Large intestine (tissue), 3 donors: Measurements from ENCODE around the gene UBE2QL1. TPM values are rescaled to one million over a fixed set of nuclear protein-coding genes. Genes with fewer than 3 reads are reported as not detected.
"Not testable (repeated sequence)": the region's sequence is repeated elsewhere in the genome, so short reads cannot be mapped to it uniquely, and the experiment has no call there.

ENCODE experiments used
- DNase-seq, 2 donors: peaks; one replicate each; pipeline versions ENCODE4 v3.0.0 to v3.0.0-alpha.2; 2013
- H3K27ac ChIP-seq: one replicate; pipeline ENCODE4 v1.5.1; 2013; ENCODE audit warnings: low read length
- H3K27me3 ChIP-seq: 2 replicates; pipeline ENCODE4 v1.6.1; 2013; ENCODE audit warnings: low read length; ENCODE audit not compliant: control insufficient read depth, insufficient read depth
- H3K36me3 ChIP-seq: 2 replicates; pipeline ENCODE4 v1.6.1; 2013; ENCODE audit warnings: low read length; ENCODE audit not compliant: control insufficient read depth, insufficient read depth
- H3K4me1 ChIP-seq: one replicate; pipeline ENCODE4 v1.6.1; 2013; ENCODE audit warnings: low read length; ENCODE audit not compliant: control insufficient read depth, insufficient read depth
- H3K4me3 ChIP-seq: one replicate; pipeline ENCODE4 v1.5.1; 2013; ENCODE audit warnings: low read length
- H3K9me3 ChIP-seq: one replicate; pipeline ENCODE4 v1.6.1; 2013; ENCODE audit warnings: mild to moderate bottlenecking, low read depth, low read length, moderate library complexity; ENCODE audit not compliant: control insufficient read depth
- WGBS: methylation state at CpG from one replicate; pipeline ENCODE4 v1.1.5; 2013; ENCODE audit warnings: low lambda C conversion rate; ENCODE audit not compliant: insufficient coverage; 5-methylcytosine and 5-hydroxymethylcytosine counted together
- polyA plus RNA-seq: library from polyadenylated mRNA; unstranded; fragments of 120-200 nt; gene quantifications from one replicate; pipeline ENCODE4 v1.2.1, GENCODE V29; 2013

UBE2QL1 gene
- polyA plus RNA-seq, 1 donor = 0.81 TPM

DNA sequence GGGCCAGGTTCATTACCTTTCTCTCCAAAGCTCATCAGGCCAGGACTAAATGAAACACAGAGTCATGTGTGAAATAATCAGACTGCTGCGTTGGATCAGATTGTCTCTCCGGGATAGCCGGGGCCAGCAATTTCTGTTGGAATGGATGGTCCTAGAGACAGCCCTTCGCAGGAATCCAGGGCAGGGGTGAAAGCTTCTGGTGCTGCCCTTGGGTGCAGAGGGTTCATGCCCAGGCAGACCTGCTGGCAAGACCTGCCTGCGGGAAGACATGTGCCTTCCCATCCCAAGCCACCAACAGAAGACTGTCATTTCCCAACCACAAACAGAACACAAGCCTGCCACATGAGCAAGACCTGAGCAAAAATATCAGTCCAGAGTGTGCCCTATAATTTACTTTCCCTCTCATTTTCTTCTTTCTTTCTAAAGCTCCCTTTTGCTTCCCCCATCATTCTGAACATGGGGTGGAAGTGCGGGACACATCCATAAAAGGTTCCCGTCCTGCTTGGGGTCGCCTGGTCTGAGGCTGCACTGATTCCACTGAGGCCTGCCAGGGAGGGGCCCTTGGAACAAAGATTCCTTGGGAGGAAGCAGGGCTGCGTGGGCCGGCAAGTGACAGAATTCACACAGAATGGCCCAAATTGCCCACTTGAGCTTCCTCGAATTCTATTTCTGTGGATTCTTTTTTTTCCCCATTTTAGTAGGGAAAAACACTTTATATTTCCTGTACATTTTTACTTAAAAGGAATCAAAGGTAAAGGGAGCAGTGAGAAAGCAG is 57.3 kb downstream of the UBE2QL1 start:
- Histone ChIP-seq H3K27ac (no peak overlapping the region), H3K4me1 (no peaks in the 10 kb centered on the region), H3K27me3 (no peaks in the 10 kb centered on the region), H3K4me3 (no peak overlapping the region), H3K9me3 (no peaks in the 10 kb centered on the region), H3K36me3 (no peaks in the 10 kb centered on the region)
- no peak for DNase-seq
- 77% methylated on average over 2 of the region's 11 CpGs for WGBS

DNA sequence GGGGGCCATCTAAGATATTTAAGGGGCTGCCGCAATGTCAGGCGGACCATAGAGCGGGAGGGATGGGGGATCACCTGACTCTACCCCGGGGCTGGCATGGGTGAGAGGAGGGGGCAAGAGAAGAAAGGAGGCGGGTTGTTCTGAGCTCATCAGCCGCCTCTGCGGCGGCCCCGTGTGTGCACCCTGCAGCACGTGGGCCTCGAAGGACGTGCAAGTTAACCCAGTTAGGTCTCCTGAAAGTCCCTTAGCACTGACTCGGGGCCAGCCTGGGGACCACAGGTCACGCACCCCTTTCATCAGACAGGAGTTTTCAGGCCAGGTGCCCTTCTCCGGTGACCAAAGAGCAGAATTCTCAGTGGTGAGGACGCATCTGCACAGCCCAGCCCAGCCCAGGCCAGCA is 58.0 kb downstream of the UBE2QL1 start:
- no peak for DNase-seq
- no peaks in the 10 kb centered on the region for H3K9me3 ChIP-seq
- no peak overlapping the region for H3K4me3 ChIP-seq
- no peak overlapping the region for H3K27ac ChIP-seq
- H3K36me3 ChIP-seq = no peaks in the 10 kb centered on the region
- 100% methylated on average over 1 of the region's 16 CpGs for WGBS
- no peaks in the 10 kb centered on the region for H3K4me1 ChIP-seq
- H3K27me3 ChIP-seq = no peaks in the 10 kb centered on the region

DNA sequence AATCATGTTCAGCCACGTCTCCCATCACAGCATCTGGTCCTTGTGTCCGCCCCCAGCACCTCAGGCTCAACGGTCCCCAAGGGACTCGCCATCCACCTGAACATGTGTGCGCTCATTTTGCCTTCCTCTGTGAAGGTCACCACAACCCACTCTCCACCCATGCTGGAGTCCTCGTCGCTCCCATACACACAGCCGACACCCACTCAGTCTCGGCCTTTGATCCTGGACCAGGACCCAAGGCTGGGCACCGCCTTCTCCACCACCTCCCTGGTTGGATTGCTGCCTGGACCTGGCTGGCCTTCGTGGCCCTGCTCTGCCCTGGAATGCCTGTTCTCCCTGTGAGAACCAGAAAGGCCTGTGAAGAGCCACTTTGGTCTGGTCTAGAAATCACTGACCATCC is 60.3 kb downstream of the UBE2QL1 start:
- Histone ChIP-seq H3K4me1 (no peaks in the 10 kb centered on the region), H3K36me3 (no peaks in the 10 kb centered on the region), H3K4me3 (no peak overlapping the region), H3K27ac (no peak overlapping the region), H3K9me3 (no peaks in the 10 kb centered on the region), H3K27me3 (no peaks in the 10 kb centered on the region)
- no CpG with 5 or more reads among the region's 11 CpGs for WGBS
- DNase-seq = no peak

DNA sequence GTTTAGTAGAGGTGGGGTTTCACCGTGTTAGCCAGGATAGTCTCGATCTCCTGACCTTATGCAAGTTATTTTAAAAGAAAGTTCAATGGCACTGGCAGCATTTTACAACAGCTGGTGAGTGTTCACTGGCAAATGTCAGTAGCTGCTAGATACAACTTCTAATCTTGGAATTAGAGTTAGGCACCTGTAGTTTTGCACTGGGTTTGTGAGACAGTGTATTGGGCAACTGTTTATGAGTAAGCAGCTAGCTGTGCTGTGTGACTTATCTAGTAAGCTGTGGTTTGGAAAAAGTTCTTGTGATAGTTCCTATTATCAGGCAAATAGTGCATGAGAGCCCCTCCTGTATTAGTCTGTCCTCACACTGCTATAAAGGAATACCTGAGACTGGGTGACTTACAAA is 61.5 kb downstream of the UBE2QL1 start:
- no CpG with 5 or more reads among the region's 2 CpGs for WGBS
- no peak overlapping the region for H3K27ac ChIP-seq
- DNase-seq = no peak
- H3K36me3 ChIP-seq = no peaks in the 10 kb centered on the region
- no peaks in the 10 kb centered on the region for H3K27me3 ChIP-seq
- H3K4me3 ChIP-seq = no peak overlapping the region
- H3K9me3 ChIP-seq = no peaks in the 10 kb centered on the region
- H3K4me1 ChIP-seq = no peaks in the 10 kb centered on the region

DNA sequence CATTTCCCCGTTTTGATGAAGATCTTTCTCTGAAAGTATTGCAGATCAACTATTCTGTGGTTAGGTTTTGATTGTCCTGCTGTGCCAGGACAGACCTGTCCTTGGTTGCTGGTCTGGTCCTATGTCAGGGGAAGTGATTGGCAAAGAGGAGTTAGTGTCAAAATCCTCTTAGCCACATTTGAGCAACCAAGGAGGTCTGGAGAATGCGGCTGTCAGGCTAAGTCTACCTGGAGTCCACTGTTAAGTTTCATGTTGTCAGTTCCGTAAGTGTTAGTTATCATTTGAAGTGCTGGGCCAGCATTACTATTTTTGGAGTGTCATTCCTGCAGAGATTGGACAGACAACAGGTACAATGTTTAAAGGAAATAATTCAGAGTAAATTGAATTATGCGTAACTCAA is 62.3 kb downstream of the UBE2QL1 start:
- no peaks in the 10 kb centered on the region for H3K4me1 ChIP-seq
- no peaks in the 10 kb centered on the region for H3K27me3 ChIP-seq
- WGBS = no CpG with 5 or more reads among the region's 4 CpGs
- no peak for DNase-seq
- no peak overlapping the region for H3K4me3 ChIP-seq
- H3K36me3 ChIP-seq = no peaks in the 10 kb centered on the region
- H3K27ac ChIP-seq = no peak overlapping the region
- no peaks in the 10 kb centered on the region for H3K9me3 ChIP-seq

DNA sequence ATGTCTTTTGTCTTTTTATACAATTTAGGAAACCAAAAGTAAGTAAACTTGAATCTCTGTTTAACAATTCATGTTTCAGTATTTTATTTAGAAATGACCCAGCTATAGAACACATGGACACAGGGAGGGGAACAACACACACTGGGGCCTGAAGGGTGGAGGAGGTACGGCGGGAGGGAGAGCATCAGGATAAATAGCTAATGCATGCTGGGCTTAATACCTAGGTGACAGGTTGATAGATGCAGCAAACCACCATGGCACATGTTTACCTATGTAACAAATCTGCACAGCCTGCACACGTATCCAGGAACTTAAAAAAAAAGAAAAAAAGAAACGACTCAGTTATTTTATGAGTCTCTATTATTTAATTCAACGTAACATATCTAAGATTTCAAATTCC is 67.2 kb downstream of the UBE2QL1 start:
- 36% methylated on average over 3 of the region's 5 CpGs for WGBS
- H3K9me3 ChIP-seq, H3K4me3 ChIP-seq, H3K4me1 ChIP-seq, H3K27ac ChIP-seq, H3K27me3 ChIP-seq, DNase-seq, H3K36me3 ChIP-seq: not testable (repeated sequence)

DNA sequence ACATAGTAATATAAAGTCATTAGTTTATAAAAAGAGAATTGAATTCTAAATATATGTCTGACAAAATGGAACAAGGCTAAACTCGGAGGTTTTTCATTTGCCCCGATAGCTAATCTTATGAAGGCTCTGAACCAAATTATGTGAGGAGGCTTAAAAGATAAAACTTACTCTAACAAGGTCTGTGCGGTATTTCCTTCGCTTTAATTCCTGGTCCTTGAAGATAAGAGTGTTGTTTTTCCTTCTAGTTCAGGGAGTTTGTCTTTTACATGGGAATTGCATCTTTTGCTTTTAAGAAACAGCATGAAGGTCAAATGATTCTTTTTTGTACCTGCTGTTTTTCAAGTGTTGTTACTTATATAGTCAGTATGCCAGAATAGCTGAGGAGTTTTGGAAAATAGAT is 68.2 kb downstream of the UBE2QL1 start:
- 40% methylated on average over 1 of the region's 4 CpGs for WGBS
- no peaks in the 10 kb centered on the region for H3K4me1 ChIP-seq

DNA sequence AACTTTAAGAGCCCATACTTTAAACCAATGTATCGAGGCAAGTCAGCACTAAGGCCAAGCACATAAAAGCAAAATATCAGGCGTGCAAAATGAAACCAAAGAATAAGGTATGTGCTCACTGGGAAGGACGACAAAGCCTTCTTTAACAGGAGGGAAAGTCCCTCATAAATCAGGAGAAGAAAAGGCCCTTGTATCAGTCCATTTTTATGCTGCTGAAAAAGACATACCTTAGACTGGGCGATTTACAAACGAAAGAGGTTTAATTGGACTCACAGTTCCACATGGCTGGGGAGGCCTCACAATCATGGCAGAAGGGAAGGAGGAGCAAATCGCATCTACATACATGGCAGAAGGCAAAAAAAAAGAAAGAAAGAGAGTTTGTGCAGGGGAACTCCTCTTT is 68.9 kb downstream of the UBE2QL1 start:
- H3K4me3 ChIP-seq = no peak overlapping the region
- WGBS = 55% methylated on average over 4 of the region's 6 CpGs
- no peaks in the 10 kb centered on the region for H3K27me3 ChIP-seq
- no peaks in the 10 kb centered on the region for H3K36me3 ChIP-seq
- DNase-seq = no peak
- H3K4me1 ChIP-seq = no peaks in the 10 kb centered on the region
- H3K9me3 ChIP-seq = no peaks in the 10 kb centered on the region
- H3K27ac ChIP-seq = no peak overlapping the region

More for the DNA sequence above, 68.2 kb downstream of the UBE2QL1 start:
- H3K9me3 ChIP-seq = no peaks in the 10 kb centered on the region
- H3K27me3 ChIP-seq = no peaks in the 10 kb centered on the region
- H3K4me3 ChIP-seq = no peak overlapping the region
- no peak for DNase-seq
- H3K36me3 ChIP-seq = no peaks in the 10 kb centered on the region
- no peak overlapping the region for H3K27ac ChIP-seq

DNA sequence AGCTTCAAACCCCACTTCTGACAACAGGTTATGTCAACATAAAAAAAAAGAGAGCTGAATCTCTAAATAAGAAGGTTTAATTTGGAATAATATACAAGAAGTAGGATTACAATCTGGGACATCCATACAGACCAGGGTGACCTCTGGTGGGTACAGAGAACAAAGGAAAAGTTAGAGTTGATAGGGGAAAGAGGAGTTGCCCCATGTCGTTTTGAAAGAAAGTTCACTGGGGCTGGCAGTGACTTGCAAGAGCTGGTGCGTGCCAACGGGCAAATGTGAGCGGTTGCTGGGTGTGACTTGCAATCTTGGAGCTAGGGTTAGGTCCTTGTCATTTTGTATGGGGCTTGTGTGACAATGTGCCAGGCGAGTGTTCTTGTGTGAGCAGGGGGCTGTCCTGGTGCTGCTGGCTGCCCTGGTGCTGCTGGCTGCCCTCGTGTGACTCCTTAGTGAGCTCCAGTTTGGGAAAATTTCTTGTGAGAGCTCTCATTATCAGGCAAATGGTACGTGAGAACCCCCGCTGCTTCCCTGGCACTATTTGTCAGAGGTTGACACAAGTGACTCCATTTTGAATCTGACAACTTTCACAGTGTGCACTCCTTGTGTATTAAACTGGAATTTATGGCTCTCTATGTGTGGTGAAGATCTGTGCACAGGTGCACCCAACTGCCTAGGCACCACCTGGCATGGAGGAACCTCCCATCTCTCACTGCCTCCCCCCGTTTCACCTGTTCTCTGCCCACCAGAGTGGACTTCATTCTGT is 69.8 kb downstream of the UBE2QL1 start:
- no peak for DNase-seq
- Histone ChIP-seq H3K27ac (no peak overlapping the region), H3K4me3 (no peak overlapping the region), H3K4me1 (no peaks in the 10 kb centered on the region), H3K27me3 (no peaks in the 10 kb centered on the region), H3K9me3 (peaks cover 3% of the 10 kb centered on the region), H3K36me3 (no peaks in the 10 kb centered on the region)
- WGBS = no CpG with 5 or more reads among the region's 9 CpGs

DNA sequence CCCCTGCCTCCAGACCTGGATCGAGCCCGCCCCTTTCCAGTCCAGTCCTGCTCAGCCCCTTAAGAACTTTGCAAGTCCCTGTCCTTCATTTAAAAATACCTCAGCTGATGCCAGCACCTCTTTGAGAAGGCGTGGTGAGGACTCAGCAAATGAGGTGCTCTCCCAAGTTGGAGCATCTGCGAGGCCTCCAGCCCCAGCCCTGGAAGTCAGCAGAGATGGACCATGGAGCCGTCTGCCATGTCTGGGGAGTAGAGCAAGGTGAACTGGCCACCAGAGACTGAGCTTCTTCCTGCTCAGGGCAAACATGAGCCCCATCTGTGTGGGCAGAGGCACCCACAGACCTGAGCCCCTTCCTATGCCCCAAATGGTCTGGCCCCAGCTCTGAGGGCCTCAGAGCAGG is 71.5 kb downstream of the UBE2QL1 start:
- Histone ChIP-seq H3K9me3 (peaks cover 3% of the 10 kb centered on the region), H3K4me1 (no peaks in the 10 kb centered on the region), H3K27ac (no peak overlapping the region), H3K4me3 (no peak overlapping the region), H3K27me3 (no peaks in the 10 kb centered on the region), H3K36me3 (no peaks in the 10 kb centered on the region)
- no CpG with 5 or more reads among the region's 5 CpGs for WGBS
- DNase-seq = no peak
